ENCODE results near the gene SLC6A7.

Gene SLC6A7

DNA sequence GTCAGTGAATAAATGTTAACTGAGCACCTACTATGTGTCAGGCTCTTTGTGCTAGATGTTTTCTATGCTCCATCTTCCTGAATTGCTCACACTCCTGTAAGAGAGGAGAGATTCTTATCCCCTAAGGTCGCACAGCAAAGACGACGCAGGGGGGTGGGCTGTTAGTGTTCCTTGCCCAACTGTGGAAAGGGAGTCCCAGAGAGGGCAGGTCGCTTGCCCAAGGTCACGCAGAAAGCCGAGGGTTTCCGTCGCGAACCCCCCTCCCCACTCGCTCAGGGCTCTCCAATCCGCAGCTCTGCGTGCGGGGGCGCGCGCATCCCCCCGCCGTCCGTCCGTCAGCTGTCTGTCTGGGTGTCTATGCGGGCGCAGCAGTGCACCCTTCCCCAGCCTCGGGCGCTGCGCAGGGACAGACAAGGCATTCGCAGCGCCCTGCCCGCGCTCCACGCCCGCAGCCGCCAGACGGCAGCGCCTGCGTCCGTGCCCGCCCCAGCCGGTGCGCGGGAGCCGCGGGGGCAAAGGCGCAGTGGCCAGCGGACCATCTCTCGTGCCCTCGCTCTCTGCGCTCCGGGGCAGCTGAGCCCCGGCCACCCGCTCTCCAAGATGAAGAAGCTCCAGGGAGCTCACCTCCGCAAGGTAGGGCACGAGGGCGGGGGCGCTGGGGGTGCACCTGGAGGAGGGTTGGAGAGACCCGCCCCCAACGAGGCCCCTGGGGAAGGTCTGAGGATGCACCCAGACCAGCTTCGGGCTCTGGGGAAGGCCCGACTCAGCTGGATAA is at the start of gene SLC6A7:
TSS of gene SLC6A7 (plus strand) at position 335 of the 775 bp plus-strand sequence. CDS start at position 601, 266 bp downstream.
- DNase-seq, result peak in 2 of 3 experiments; percentile 6 to 7

DNA sequence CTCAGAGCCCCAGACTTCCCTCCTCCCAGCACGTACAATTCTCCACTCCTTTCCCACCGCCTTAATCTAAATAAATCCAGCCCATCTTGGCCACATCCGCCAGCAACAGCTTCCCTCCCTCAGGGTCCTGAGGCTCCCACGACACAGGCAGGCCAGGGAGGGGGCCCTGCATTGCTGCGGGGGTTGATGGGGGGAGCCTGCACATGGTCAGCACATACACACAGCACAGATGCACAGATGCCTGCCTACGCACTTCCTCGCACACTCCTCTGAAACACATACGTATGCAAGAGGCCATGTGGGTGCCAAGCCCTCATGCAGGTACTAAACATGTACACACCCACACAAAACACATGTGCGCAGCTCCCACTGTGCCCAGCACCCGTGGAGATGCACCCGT is 49.0 kb upstream of the SLC6A7 start:
- no peak for DNase-seq

DNA sequence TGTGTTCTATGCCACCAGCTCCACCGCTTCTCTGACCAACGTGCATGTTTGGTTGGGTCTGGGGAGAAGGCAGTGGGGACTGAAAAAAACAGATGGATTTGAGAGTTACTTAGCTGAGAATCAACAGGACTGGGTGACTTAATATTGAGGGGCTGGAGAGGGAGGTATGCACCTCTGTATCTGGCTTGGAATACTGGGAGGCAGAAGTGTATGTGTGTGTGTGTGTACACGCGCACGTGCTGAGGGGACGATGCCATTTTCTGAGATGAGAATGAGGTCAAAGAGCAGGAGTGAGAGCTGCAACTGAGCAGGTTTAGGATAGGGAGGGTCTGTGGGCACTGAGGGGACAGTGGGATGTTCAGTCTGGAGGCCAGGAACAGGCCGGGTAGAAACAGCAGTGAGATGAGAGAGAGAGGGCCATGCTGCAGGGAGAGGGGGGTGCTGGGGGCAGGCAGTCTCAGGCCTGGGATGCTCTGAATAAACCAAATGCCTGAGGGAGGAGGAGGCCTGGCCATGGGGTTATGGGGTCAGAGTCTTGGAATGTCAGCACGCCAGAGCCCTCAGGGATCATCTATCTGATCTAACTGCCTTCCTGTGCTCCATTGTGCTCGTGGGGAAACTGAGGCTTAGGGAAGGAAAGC is 48.2 kb upstream of the SLC6A7 start:
- no peak for DNase-seq

DNA sequence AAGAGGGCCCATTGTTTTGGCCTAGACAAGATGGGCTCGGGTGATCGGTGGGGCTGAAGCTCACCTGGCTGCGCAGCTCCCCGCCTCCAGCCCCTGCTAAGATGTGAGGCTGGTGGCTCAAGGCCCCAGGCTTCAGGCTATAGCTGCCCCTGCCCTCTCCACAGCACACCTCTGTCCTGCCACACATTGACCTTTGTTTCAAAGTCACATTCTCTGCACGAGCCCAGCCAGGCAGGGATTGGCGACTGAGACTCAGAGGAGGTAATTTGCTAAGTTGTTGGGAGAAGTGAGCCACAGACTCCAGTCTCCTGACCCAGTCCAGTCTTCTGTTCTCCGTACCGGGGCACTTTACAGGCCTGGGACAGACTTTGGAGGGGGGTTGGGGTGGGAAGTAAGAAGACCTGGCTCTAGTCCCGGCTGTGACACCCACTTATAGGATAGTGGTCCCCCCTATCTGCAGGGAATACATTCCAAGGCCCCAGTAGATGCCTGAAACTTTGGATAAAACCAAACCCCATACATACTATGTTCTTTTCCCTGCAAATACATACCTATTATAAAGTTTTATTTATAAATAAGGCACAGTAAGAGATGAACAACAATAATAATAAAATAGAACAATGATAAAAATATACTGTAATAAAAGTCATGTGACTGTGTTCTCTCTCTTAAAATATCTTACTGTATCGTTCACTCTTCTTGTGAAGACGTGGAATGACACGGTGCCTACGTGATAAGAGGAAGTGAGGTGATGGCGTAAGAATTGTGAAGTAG is 47.5 kb upstream of the SLC6A7 start:
- DNase-seq, result no peak

DNA sequence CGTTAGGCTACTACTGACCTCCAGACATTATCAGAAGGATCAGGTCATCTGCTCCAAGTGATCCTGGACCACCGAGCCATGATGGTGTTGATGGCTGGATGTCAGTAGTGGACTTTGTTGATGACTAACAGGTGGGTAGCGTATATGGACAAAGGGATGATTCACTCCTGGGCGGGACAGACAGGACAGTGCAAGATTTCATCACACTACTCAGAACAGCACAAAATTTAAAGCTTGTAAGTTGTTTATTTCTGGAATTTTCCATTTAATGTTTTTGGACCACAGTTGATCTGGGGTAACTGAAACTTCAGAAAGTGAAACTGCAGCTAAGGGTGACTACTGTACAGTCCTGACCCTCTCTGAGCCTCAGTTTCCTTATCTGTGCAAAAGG is 46.9 kb upstream of the SLC6A7 start:
- no peak for DNase-seq

DNA sequence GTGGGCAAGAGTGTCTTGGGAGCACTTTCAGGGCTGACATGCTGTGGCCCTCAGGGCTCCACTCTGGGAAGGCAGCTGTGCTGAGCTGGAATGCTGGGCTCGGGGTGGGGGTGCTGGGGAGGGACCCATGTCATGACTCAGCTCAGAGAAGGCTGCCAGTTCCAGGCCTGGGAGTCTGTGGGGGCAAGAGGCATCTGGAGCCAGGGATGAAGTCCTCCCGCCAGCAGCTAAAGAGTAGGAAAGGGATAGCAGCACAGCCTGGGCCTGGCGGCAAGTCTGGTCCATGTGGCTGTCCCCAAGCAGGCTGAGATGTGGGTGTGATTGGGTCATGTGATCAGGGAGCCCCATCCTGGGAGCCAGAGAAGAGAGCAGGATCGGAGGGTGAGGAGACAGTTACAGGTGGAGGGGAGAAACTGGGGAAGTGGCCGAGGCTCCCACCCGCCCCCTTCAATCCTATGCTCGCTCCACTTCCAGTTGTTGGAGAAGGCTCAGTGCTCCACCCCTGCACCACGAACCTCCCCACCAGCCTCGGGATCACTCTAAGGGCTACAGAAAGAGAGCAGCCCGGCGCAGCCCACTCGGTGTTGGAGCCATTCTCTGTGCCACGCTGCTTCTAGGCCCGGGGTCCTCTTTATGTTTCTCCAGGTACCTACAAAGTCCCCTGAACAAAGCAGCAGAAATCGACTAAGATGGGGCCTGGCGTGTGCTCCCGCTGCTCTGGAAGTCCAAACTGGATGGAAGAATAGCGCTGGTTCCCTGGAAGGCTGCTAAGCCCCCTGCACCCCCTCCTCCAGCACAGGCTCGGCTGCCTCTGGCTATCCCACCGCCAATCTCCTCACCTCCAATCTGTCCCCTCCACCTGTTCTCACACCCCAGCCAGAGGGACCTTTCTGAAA is 46.3 kb upstream of the SLC6A7 start:
- DNase-seq, result no peak

DNA sequence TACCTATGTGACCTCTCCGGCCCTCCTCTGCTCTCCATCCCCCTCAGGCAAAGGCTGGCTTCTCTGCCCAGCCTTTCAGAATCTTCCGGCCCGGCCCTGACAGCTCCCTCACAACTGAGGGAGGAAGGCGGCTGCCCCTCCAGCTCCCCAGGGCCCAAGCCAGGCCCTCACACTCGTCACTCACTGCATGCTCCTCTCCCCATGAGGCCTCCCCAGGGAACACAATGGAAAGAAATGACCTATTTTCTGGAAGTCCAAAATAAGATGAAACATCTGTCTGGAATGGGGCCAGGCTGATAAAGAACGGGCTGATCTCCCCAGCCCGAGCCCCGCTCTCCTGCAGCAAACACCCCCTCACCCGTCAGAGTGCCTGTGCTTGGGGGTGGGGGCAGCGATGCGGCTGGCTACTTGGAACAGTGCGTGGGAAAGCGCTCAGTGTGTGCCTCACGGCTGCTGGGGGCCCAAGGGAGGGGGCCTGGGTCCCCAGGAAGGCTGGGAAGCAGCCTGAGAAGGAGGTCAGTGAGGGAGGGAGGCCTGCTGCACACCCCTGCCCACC is 45.5 kb upstream of the SLC6A7 start:
- no peak for DNase-seq

DNA sequence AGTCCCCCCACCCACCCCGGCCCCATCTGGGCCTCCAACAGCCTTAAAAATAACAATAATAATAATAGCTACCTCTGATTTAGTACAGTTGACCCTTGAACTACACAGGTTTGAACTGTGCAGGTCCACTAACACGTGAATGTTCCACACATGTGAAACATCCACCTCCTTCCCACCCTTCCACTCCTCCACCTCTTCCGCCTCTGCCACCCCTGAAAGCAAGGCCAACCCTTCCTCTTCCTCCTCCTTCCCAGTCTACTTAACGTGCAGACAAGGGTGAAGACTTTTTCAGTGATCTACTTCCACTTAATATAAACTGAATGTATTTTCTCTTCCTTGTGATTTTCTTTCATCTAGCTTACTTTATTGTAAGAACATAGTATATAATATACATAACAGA is 45.0 kb upstream of the SLC6A7 start:
- no peak for DNase-seq

DNA sequence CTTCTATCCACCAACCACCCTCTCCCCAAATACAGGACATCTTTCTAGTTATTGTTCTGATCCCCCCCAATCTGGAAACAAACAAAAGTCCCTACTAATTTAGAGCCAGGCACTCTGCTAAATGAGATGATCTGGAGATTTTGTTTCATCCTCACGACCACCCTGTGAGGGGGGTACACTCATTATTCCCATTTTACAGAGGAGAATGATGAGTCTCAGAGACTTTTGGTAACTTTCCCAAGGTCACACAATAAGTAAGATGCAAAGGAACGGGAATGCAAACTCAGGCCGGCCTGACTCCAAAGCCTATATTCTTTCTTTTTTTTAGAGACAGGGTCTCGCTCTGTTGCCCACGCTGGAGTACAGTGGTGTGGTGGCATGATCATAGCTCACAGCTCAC is 43.6 kb upstream of the SLC6A7 start:
- no peak for DNase-seq

DNA sequence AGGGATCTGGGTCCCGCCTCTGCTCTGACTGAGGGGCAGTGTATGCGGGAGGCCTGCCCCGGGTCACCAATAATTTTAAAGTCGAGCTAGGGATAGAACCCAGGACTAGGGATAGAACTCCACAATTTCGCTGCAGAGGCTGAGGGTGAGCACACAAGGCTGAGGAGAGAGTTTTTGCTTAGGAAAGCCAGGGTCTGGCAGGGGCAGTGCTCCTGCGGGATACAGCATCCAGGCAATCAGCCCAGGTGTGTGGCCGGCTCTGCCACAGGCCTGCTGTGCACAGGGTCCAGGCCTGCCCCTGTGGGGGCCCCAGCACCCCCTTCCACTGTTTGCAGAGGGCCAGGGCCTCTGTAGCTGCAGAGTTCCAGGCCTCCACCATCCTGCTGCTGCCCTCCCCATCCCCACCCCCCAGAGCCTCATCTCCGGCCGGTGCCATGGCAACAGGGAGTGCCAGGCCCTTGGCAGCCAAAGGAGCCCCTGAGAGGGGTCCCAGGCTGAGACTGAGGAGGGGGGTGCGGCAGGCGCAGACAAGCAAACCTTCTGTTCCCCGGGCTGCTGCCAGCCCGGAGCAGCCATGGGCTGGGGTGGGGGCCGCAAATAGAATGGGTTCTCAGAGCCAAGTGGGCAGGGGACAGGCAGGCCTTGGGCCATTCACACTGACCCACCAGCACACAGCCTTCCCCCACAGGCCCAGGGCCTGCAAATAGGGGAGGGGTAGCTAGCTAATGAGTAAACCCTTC is 42.8 kb upstream of the SLC6A7 start:
- DNase-seq, result no peak

DNA sequence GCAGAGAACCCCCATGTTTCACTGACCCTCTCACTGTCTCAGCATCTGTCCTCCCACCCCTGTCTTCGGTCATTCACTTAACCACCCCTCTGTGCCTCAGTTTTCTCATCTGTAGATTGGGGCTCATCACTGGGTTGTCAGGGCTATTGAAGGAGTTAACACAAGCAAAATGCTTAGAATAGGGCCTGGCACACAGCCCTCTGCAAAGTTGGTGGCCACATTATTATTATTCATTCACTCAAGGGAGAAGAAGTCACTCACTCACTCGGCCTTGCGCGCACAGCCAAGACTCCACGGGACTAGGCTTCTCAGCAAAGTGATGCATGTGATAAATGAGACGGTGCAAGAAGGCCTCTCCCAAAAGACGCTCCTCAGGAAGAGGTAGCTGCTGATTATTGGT is 42.2 kb upstream of the SLC6A7 start:
- DNase-seq, result no peak

DNA sequence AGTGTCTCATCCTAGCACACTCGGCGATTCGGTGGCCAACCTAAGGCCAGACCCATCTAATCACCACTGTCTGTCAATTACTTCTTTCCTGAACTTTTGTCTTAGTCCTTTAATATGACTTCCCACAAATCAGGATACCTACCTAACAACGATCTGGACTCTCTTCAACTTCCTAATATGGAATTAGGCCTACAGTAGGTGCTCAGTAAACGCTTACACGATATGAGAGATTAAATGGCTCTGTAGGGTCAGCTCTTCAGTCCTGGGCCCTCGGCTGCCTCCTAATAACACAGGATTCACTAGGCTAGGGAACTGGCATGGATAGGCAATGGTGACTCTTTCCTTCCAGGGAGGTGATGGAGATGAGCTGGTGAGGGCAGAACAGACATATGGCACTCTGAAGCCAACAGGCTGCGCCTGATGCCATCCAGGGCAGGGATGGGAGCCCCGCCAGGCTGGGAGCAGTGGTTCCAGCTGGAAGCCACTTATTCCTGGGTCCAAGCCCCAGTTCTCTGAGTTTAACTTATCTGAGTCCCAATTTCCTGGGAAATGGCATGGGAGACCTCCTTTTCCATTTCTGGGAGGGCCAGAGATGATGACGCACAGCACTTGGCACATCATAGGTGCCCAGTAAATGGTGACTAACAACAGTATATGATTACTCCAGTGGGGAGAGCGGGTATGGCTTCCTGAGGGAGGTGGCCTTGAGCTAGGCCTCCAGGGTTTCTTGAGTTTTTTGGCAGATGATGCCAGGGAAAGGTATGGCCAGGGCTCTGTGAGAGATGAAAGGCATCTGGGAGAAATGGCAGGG is 41.5 kb upstream of the SLC6A7 start:
- DNase-seq, result no peak

DNA sequence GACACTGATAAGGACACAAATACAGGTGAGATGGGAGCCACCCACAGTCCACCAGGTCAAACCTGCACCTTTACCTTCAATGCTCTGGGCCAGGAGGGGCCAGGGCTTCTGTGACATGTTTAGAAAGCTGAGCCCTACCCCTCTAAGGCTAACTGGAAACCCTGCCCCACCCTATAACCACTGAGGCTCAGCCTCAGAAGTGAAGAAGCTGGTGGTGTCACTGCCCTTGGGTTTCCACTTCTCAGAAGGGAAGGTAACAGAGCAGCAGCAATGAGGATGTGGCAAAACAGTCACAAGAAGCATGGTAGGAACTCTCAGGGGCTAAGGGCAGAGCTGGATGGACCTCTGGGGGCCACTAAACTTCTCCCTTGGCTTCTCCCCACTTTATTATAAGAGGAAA is 40.2 kb upstream of the SLC6A7 start:
- DNase-seq, result no peak

DNA sequence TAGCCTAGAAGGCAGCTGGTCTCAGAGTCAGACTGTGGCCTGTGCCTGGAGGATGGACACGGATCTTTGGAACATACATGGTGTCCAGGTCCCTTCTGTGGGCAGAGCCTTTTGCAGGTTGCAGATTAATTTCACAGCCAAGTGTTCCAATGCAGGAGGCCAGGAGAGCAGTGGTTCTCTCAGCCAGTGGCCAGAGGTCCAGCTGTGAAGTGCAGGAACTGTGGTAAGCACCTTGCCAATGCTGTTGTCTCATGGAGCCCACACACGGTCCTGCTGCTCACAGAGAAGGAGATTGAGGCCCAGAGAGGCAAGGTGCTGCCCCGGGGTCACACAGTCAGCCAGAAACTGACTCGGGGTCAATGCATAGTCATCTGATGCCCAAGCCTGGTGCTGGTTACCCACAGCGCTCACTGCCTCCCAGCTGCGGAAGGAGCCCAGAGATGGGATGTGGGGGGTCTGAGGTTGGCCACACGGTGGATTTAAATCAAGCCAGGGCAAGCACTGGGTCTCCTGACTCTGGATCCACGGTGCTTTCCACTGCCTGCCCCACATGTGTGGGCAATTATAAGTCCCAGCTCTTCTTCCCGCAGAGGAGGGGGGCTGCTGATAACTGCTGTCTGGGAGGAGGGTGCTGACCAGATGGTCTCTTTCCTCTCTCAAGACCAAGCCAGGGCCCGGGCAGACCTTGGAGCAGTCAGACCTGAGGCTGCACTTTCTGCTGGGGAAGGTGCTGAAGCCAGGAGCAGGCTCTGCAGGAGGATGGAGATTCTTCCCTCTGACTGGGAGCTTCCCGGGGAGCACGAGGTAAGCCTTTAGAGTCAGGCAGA is 37.0 kb upstream of the SLC6A7 start:
- DNase-seq, result no peak

DNA sequence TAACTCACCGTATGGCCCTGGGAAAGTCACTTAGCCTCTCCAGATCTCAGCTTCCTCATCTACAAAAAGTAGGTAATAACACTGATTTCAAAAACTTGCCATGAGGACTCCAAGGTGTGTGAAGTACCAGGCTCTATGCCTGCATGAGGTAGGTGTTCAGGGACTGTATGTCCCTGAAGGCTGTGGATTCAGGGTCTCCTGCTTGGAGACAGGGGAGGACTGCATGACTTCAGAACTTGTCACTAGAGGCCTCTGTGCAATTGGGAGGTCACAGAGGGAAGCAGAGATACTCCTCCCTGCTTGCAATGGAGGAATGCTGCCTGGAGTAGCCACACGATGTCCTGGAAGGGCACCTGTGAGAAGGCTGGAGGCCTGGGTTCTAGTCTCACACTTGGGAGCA is 36.4 kb upstream of the SLC6A7 start:
- no peak for DNase-seq

DNA sequence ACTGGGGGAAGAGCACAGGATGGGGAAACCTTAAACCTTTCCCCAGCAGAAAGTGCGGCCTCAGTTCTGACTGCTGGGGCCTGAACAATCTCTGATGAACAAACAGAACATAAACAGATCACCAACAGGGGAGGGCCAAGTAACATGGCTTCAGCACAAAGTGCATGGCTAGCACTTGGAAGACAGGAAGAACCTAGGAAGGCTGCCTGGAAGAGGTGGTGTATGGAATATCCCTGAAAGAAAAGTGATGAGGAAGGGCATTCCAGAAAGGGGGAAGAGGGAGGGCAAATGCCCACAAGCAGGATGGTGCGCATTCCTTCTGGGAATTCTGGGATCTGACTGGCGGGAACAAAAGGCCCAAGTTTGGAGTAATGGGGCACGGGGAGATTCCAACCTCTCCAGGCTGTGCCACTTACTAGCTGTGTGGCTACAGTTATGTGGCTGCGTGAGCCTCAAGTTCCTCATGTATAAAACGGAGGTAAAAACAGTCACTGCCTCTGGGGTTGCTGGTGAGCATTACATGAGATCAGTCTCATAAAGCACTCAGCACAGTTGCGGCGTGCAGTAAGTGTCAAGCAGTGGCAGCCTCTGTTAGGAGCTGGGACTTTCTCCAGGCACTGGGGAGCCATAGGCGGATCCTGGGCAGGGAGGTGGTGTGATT is 35.8 kb upstream of the SLC6A7 start:
- no peak for DNase-seq

DNA sequence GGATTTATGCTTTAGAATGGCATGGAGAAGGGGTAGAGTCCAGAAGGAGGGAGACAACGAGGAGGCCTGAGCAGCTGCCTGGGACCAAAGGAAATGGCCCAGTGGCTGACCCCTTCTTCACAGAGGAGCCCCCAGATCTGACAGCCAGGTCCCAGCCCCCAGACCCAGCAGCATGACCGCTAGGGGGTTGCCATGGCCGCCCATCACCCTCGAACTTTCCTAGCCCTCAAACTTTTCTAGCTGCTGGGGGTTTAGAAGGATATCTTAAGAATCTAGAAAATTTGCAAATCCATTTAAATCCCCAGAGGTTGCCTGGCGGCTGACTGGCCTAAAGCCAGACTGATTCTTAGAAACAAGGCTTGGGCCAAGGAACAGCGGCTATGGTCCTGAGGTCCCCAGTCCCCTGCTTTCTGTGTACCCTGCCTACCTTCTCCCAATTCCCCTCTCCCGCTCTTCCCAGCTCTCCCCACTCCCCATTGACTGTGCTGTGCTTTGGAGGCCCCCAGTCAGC is 35.2 kb upstream of the SLC6A7 start:
- no peak for DNase-seq

DNA sequence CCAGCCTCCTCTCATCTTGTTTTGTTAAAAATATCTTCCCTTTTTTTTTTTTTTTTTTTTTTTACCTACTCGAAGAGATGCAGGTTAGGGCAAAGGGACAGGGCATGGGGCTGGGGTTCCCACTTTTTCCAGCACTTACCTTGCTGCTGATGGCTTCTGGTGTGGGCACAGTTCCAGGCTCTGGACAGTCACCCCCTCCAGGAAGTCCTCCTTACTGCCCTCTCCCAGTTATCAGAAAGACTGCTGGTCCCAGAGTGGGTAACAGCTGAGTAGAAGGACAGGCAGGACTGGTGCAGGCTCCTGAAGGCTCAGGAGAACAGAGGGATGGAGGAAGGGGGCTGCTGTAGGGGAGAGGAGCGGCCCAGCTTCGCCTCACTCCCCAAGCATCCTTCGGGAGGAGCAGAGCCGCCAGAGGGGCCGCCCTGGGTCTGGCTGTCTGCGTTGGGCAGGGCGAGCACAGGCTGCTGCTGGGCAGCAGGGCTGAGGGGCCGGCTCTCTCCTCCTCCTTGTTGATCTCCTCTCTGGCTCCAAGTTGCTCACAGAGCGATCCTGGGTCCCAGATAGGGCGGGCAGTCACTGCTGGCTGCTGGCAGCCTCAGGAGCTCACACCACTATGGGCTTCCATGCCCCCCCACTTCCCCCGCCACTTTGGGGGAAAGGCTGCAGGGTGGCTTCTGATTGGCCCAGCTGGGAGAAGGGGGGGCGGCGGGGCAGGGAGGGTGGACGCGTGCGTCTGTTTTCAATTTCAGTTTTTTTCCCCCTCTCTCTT is 34.4 kb upstream of the SLC6A7 start, which contains the start of gene PDGFRB:
TSS of gene PDGFRB (minus strand) at position 588 of the 769 bp plus-strand sequence. CDS start 18,798 bp downstream, outside the sequence.
- DNase-seq, result peak in 2 of 3 experiments; percentile 42 to 48

All from NCI-H1417 (cell line).